Astrocyte of the cerebellum (primary cell): ENCODE results near the gene ZNF831.

Experiments used
- DNase-seq: peaks from one replicate; pipeline ENCODE4 v3.0.0-alpha.2; 2011; ENCODE audit warnings: low read depth
- H3K4me3 ChIP-seq: 2 replicates; pipeline ENCODE4 v1.5.1; 2011; ENCODE audit warnings: mild to moderate bottlenecking, low read depth, low read length, moderate library complexity
- in situ Hi-C: cut with HindIII; loops from 2 replicates; pipeline ENCODE4 v1.10.0; 2017; ENCODE audit warnings: low sequenced_read_pairs
- TF ChIP-seq, protein P1 (sequence below): IDR thresholded peaks from 2 replicates; pipeline ENCODE4 v1.5.1; 2012; ENCODE audit warnings: low read length, low read depth, moderate library complexity, mild to moderate bottlenecking; ENCODE audit errors: missing control alignments

Gene ZNF831

DNA sequence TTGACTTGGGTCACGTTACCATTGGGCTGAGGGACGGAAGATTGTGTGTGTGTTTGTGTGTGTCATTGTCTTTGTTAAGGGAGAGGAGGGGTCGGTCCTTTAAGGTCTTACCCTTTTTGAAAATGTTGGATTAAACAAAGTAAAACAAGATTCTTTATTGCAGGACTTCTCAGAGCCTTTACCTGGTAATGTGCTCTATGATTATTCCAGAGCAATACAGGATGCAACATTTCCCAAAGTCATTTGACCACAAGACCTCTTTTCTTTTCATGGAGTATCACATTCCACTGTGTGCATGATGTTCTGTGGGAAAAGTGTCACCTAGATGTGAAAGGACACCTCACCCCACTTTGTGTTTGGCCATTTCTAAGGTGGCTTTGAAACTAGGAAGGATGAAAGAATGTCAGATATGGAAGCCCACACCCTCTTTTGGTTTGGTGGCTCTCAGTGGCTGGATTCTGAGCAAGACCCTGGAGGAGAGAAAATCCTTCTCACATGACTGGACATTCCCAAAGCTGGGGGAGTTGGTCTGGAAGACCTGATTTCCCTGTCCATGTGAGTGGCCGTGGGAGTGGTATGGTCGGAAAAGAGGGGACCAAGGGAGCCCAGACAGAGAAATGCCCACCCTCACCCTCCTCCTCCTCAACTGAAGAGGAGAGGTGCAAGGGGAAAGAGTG lies 18.2 kb upstream of the ZNF831 start:
- in situ Hi-C loops = no loop called here
- H3K4me3 ChIP-seq = no peak overlapping the region
- TF ChIP-seq, protein P1, sequence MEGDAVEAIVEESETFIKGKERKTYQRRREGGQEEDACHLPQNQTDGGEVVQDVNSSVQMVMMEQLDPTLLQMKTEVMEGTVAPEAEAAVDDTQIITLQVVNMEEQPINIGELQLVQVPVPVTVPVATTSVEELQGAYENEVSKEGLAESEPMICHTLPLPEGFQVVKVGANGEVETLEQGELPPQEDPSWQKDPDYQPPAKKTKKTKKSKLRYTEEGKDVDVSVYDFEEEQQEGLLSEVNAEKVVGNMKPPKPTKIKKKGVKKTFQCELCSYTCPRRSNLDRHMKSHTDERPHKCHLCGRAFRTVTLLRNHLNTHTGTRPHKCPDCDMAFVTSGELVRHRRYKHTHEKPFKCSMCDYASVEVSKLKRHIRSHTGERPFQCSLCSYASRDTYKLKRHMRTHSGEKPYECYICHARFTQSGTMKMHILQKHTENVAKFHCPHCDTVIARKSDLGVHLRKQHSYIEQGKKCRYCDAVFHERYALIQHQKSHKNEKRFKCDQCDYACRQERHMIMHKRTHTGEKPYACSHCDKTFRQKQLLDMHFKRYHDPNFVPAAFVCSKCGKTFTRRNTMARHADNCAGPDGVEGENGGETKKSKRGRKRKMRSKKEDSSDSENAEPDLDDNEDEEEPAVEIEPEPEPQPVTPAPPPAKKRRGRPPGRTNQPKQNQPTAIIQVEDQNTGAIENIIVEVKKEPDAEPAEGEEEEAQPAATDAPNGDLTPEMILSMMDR = no peak
- DNase-seq = no peak

- no peak overlapping the region for H3K4me3 ChIP-seq
- DNase-seq = no peak
- in situ Hi-C loops = no loop called here
- TF ChIP-seq, protein P1 = no peak
Measured at GRCh38 chr20:59145924-59146779, 17.5 kb upstream of the ZNF831 start.

- in situ Hi-C loops = no loop called here
- TF ChIP-seq, protein P1 = no peak
- H3K4me3 ChIP-seq = no peak overlapping the region
- no peak for DNase-seq
Measured at GRCh38 chr20:59146780-59147565, 16.6 kb upstream of the ZNF831 start.

GRCh38 chr20:59147586-59147985 lies 16.0 kb upstream of the ZNF831 start:
- in situ Hi-C loops = no loop called here
- TF ChIP-seq, protein P1 = no peak
- no peak for DNase-seq
- H3K4me3 ChIP-seq = no peak overlapping the region

DNA sequence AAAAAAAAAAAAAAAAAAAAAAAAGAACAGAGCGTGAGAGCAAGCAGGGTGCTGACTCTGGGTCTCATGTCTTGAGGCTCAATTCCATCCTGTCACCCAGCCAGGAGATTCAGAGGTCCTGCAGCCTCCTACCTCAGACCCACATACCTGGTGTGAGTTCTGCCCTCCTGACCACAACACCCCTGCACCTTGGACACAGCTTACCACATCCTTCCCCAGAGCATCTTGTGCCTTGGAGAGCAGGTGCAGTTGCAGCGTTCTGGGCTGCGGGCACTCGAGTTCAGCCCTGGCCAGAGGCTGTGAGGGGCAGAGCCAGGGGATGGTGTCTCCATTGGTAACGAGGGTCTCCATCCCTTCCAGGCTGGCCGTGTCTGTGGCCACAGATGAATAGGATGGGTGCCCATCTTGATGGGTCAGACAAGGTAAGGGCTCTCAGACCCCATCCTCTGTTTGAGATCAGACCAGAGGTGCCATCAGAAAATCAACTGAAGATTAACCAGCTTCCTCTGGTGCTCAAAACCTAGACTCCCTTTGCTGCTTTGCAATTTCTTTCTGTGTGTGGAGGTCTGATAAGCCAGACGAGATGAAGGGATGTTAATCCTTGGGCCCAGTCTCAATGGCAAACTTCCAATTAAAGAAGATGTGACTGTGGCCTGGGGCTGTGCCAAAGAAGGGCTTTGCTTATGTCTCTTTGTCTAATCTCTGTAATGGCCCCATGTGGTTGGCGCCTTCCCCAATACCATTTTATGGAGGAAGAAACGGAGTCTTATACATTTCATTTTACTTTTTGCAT lies 14.7 kb upstream of the ZNF831 start:
- in situ Hi-C loops = no loop called here
- DNase-seq = no peak
- no peak overlapping the region for H3K4me3 ChIP-seq

More for the DNA sequence above, 14.7 kb upstream of the ZNF831 start:
- TF ChIP-seq, protein P1 = no peak
